MM.1S (cell line): ENCODE results near the gene PRDX2.

Experiments used
- CTCF ChIP-seq: fragments of 300-600 bp; sonication (generic); IDR thresholded peaks from 2 replicates; pipeline ENCODE4 v1.5.1; 2016; ENCODE audit warnings: antibody characterized with exemption, low read length, mixed read lengths
- EZH2 ChIP-seq: fragments of 300-600 bp; sonication (generic); optimal IDR thresholded peaks from 2 replicates; pipeline ENCODE3; 2017; ENCODE audit warnings: low read depth, mild to moderate bottlenecking, antibody characterized with exemption, low read length, mixed read lengths

GRCh38 chr19:12778905-12779161, 22.8 kb downstream of the PRDX2 start:
- TF ChIP-seq CTCF (no peak), EZH2 (no peak)
